Effector memory CD4-positive, alpha-beta T cell (primary cell): ENCODE data around the gene MYOF.

ENCODE experiments used
- DNase-seq, 3 donors: peaks; one replicate each; pipeline ENCODE4 v3.0.0-alpha.2; 2020
- H3K27ac ChIP-seq: 2 replicates; pipeline ENCODE4 v1.7.0; 2013; ENCODE audit warnings: mild to moderate bottlenecking, low read length, moderate library complexity; ENCODE audit not compliant: insufficient read depth, poor library complexity, severe bottlenecking
- H3K27me3 ChIP-seq: replicated peaks from 2 replicates; pipeline ENCODE4 v1.7.0; 2013; ENCODE audit warnings: mild to moderate bottlenecking, low read length; ENCODE audit not compliant: insufficient read depth, control insufficient read depth, poor library complexity, severe bottlenecking
- H3K36me3 ChIP-seq: 2 replicates; pipeline ENCODE4 v1.7.0; 2013; ENCODE audit warnings: mild to moderate bottlenecking, low read length, moderate library complexity; ENCODE audit not compliant: control insufficient read depth, insufficient read depth
- H3K4me1 ChIP-seq: 2 replicates; pipeline ENCODE4 v1.7.0; 2013; ENCODE audit warnings: low read length, mild to moderate bottlenecking; ENCODE audit not compliant: control insufficient read depth, insufficient read depth, poor library complexity, severe bottlenecking
- H3K4me3 ChIP-seq: 2 replicates; pipeline ENCODE4 v1.7.0; 2013; ENCODE audit warnings: low read length, low read depth, mild to moderate bottlenecking; ENCODE audit not compliant: insufficient read depth, poor library complexity, severe bottlenecking
- H3K9me3 ChIP-seq: 2 replicates; pipeline ENCODE4 v1.7.0; 2013; ENCODE audit warnings: mild to moderate bottlenecking, low read length, moderate library complexity; ENCODE audit not compliant: control insufficient read depth

Gene MYOF

DNA sequence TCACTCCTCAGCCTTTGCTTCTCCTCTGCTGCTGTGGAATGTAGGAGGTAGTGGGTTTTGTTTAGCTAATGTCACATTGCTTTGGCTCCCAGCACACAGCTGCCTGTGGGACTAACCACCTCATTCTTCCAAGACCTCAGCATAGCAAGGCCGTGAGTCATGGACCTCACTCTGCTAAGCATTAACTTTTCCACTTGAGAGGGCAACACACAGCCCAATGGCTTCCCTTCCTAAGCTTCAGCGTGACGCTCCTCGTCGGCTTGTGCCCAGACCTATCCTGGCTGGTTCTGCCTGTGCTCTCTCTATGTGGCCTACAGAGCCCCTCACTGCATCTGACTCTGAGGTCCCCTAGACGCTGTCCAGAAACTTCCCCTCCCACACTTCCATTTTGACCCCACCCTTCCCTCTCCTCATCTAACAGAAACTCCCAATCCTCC, 23.3 kb downstream of the MYOF start:
- no peak overlapping the region for H3K27ac ChIP-seq
- H3K27me3 ChIP-seq: no peaks in the 10 kb centered on the region
- H3K9me3 ChIP-seq: no peaks in the 10 kb centered on the region
- H3K36me3 ChIP-seq: no peaks in the 10 kb centered on the region
- DNase-seq: no peak
- H3K4me3 ChIP-seq: no peak overlapping the region
- H3K4me1 ChIP-seq: no peaks in the 10 kb centered on the region

DNA sequence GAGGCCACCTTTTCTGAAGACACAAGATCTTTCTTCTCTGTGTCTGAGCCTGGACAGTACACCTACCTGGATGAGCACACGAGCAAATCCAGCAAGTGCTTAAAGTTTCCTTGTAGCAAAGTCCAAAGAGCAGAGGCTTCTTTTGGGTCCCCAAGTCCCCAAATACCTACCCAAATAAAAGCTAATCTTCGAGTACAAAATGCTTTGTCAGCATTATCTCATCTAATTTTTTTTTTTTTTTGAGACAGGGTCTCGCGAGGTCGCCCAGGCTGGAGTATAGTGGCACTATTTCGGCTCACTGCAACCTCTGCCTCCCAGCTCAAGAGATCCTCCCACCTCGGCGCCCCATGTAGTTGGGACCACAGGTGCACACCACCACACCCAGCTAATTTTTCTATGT, 24.6 kb downstream of the MYOF start:
- Histone ChIP-seq H3K9me3 (no peaks in the 10 kb centered on the region), H3K4me1 (no peaks in the 10 kb centered on the region), H3K27me3 (no peaks in the 10 kb centered on the region), H3K27ac (no peak overlapping the region), H3K36me3 (no peaks in the 10 kb centered on the region), H3K4me3 (no peak overlapping the region)
- DNase-seq: no peak

DNA sequence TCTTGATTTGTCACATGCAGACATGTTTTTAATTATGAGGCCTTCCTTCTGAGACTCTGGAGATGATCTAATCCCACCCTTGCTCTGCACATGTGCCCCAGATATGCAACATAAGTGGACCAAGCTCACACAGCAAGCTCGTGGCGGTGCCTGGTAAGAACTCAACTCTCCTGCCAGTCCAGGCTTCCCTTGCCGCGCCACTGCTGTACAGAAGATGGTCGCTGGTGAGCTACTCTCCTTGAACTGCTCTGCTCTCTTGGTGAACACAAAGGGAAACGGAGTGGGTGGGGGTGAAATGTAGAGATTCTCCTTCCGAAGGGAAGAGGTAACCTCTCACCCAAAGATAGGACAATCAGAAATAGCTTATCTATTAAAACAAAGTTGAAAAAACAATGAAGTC, 25.7 kb downstream of the MYOF start:
- Histone ChIP-seq H3K4me1 (no peaks in the 10 kb centered on the region), H3K27ac (no peak overlapping the region), H3K36me3 (no peaks in the 10 kb centered on the region), H3K4me3 (no peak overlapping the region), H3K27me3 (no peaks in the 10 kb centered on the region), H3K9me3 (no peaks in the 10 kb centered on the region)
- DNase-seq: no peak

DNA sequence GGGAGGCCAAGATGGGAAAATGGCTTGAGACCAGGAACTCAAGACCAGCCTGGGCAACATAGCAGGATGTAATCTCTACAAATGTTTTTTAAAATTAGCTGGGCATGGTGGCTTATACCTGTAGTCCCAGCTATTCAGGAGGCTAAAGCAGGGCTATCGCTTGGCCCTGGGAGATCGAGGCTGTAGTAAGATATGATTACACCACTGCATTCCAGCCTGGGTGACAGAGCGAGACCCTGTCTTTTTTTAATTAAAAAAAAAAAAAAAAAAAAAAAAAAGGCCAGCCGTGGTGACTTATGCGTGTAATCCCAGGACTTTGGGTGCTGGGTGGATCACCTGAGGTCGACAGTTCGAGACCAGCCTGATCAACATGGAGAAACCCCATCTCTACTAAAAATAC, 27.4 kb downstream of the MYOF start:
- H3K36me3 ChIP-seq: no peaks in the 10 kb centered on the region
- H3K27ac ChIP-seq: no peak overlapping the region
- H3K27me3 ChIP-seq: no peaks in the 10 kb centered on the region
- H3K9me3 ChIP-seq: no peaks in the 10 kb centered on the region
- no peak for DNase-seq
- H3K4me1 ChIP-seq: no peaks in the 10 kb centered on the region
- H3K4me3 ChIP-seq: no peak overlapping the region

DNA sequence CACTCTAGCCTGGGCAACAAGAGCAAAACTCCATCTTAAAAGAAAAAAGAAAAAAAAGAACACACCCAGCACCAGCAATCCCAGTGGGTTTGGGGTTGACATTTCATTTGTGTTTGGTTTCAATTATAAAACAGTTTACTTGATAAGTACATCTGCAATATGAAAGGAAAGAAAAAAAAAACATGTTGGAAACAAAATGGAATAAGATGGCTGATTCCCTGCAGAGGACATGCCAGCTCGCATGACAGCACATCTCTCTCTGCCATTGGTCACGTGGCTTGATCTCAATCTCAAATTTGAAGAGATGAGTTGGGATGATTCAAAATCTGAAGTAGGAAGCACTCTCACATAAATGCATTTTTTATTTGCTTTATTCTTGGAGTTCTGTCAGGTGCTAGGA, 28.0 kb downstream of the MYOF start:
- no peaks in the 10 kb centered on the region for H3K36me3 ChIP-seq

DNA sequence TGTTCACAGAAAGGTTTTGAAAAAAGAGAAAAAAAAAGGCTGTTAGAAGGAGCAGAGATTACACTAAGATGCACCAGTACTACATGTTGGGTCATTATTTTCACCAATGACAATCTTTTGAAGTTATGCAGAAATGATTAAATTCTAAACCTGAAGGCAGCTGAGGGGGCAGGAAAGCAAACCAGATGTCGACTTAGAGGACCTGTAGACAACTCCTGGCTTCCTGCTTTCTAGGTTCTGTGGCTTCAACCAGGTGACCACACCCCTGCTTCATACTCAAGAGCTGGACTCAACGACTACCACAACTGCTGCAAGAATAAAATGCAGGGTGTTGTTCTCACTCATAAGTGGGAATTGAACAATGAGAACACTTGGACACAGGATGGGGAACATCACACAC, 30.0 kb downstream of the MYOF start:
- no peak for DNase-seq
- no peaks in the 10 kb centered on the region for H3K4me1 ChIP-seq

More for the DNA sequence above, 28.0 kb downstream of the MYOF start:
- no peaks in the 10 kb centered on the region for H3K27me3 ChIP-seq
- no peak overlapping the region for H3K27ac ChIP-seq
- H3K4me1 ChIP-seq: no peaks in the 10 kb centered on the region
- H3K9me3 ChIP-seq: no peaks in the 10 kb centered on the region
- no peak overlapping the region for H3K4me3 ChIP-seq
- no peak for DNase-seq

DNA sequence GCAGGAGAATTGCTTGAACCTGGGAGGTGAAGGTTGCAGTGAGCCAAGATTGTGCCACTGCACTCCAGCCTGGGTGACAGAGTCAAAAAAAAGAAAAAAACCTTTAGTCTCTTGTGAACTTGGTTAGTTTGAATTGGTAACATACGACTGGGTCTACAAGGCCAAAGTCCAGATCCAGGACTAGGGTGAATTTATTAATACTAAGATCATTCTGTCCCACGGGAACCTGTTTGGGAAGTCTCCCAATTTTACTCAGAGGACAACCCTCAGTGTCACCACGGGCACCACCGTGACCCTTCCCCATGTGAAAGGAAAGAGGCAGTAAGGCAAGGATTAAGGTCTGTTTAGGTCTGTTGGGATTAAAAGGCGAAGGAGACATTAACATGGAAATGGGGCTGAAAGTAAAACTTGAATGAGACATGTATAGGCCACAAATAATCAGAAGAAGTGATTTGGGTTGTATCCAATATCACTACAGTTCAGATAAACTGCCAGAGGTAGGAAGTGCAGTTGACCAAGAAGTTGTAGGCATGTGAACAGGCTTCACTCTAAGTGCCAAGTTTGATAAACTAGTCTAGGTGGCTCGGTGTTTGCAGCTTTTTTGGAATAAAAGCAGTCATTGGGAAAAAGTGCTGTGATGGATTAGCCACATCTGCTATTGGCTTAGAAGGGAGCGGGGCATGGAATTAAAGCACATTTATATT, 30.7 kb downstream of the MYOF start:
- Histone ChIP-seq H3K36me3 (no peaks in the 10 kb centered on the region), H3K4me3 (no peak overlapping the region), H3K4me1 (no peaks in the 10 kb centered on the region), H3K27ac (no peak overlapping the region), H3K27me3 (no peaks in the 10 kb centered on the region), H3K9me3 (no peaks in the 10 kb centered on the region)
- no peak for DNase-seq

More for the DNA sequence above, 30.0 kb downstream of the MYOF start:
- H3K27me3 ChIP-seq: no peaks in the 10 kb centered on the region
- no peaks in the 10 kb centered on the region for H3K9me3 ChIP-seq
- no peak overlapping the region for H3K4me3 ChIP-seq
- no peak overlapping the region for H3K27ac ChIP-seq
- H3K36me3 ChIP-seq: no peaks in the 10 kb centered on the region

DNA sequence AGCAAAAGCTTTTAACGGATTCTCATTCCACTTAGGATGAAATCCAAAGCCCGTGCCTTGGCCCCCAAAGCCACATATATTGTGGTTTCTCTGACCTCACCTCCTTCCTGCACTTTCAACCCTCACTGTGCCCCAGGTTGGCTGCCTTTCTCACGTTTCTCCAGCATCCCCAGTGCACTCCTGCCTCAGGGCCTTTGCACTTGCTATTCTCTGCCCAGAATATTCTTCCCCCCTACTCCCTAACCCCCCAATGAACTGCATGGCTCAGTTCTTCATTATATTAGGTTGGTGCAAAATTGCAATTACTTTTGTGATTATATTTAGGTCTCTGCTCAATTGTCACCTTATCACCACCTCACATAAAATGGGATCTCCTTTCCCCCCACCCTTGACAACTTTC, 34.2 kb downstream of the MYOF start:
- Histone ChIP-seq H3K4me3 (no peak overlapping the region), H3K36me3 (no peaks in the 10 kb centered on the region), H3K27ac (no peak overlapping the region), H3K4me1 (no peaks in the 10 kb centered on the region), H3K27me3 (no peaks in the 10 kb centered on the region), H3K9me3 (no peaks in the 10 kb centered on the region)
- no peak for DNase-seq

DNA sequence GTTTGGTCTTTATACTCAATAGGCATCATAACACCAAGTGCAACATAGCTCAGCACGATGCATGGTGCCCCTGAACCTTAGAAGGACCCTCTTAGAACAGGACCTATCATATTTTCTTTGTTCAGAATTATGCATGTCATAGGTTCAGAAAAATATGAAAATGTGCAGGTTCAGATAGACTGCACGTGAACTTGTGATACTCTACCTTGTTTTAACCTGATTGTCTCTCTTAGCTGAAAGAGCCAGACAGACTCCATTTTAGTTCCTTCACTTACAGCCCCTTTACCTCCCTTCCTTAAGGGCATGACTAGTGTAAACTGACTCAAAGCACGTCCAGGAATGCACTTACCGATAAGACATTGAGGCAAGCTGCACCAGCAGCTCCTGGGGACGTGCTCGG, 35.1 kb downstream of the MYOF start:
- DNase-seq: no peak
- no peak overlapping the region for H3K4me3 ChIP-seq
- no peaks in the 10 kb centered on the region for H3K9me3 ChIP-seq
- no peaks in the 10 kb centered on the region for H3K4me1 ChIP-seq
- H3K27ac ChIP-seq: no peak overlapping the region
- H3K27me3 ChIP-seq: no peaks in the 10 kb centered on the region
- H3K36me3 ChIP-seq: no peaks in the 10 kb centered on the region

DNA sequence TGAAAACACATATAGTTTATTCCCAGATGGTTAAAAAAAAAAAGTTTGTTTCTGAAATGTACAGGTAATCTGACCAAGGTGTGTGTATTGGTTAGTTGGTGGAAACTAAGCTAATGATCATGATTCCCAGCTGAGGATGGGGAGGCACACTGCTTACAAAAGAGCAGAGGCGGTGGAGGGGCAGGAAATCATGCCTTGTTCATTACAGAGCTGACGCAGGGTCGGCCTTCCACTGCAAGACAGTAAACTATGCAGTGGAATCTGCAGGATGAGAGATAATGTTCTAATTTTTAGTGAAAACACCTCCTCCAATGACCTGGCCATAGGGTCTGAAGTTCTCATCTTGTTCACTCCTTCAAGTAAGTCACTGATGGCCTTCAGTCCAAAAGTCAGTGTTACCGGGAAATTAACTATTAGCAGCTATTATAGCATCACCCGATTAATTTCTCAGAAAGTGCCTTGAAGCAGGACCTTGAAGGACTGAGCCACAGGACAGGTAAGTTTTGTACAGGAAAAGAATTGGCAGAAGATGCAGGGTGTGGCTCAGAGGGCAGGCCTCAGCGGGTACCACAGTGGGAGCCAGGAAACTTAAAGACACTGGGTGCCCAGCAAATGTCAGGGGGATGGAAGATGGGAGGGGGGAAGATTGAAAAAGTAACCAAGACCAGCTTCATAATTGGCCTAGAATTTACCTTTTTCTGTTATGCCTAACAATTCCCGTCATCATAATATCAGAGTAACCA, 36.0 kb downstream of the MYOF start:
- H3K36me3 ChIP-seq: no peaks in the 10 kb centered on the region
- no peaks in the 10 kb centered on the region for H3K4me1 ChIP-seq
- DNase-seq: no peak
- no peaks in the 10 kb centered on the region for H3K9me3 ChIP-seq
- no peak overlapping the region for H3K4me3 ChIP-seq
- H3K27ac ChIP-seq: no peak overlapping the region
- H3K27me3 ChIP-seq: no peaks in the 10 kb centered on the region
